ENCODE results near the gene NDUFAF5.

The NDUFAF5 gene

DNA sequence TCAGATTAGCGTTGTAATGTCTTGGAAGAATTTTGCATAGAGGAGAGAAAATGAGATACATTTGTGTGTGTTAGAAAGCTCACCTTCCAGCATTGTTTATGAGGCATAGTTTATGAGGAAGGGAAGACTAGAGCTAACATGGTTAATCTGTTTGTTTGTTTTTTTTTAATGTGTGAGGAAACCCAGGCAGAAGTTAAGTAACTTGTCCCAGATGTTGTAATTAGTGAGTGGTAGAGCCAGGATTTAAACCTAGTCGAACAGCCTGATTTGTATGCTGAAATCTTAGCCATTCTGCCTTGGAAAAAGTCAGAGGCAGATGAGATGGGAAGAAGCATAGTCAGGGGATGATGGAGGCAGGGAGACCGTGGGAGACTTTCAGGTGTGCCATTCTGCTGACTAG, 29.1 kb downstream of the NDUFAF5 start:
- H3K4me3 ChIP-seq (ENCODE audit: low read depth, low read length), result no peak overlapping the region
- TF ChIP-seq, protein P1, sequence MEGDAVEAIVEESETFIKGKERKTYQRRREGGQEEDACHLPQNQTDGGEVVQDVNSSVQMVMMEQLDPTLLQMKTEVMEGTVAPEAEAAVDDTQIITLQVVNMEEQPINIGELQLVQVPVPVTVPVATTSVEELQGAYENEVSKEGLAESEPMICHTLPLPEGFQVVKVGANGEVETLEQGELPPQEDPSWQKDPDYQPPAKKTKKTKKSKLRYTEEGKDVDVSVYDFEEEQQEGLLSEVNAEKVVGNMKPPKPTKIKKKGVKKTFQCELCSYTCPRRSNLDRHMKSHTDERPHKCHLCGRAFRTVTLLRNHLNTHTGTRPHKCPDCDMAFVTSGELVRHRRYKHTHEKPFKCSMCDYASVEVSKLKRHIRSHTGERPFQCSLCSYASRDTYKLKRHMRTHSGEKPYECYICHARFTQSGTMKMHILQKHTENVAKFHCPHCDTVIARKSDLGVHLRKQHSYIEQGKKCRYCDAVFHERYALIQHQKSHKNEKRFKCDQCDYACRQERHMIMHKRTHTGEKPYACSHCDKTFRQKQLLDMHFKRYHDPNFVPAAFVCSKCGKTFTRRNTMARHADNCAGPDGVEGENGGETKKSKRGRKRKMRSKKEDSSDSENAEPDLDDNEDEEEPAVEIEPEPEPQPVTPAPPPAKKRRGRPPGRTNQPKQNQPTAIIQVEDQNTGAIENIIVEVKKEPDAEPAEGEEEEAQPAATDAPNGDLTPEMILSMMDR (IDR thresholded peaks at IDR 0.05; ENCODE audit: low read depth, low read length, missing control alignments), result no peak
- no peak for DNase-seq (ENCODE audit: low read depth)
- in situ Hi-C loops (cut with HindIII; ENCODE audit: low sequenced_read_pairs), result loop anchor here (25.0 kb wide), 1 partner anchor 248 kb away; no protein-coding TSS in a partner anchor

DNA sequence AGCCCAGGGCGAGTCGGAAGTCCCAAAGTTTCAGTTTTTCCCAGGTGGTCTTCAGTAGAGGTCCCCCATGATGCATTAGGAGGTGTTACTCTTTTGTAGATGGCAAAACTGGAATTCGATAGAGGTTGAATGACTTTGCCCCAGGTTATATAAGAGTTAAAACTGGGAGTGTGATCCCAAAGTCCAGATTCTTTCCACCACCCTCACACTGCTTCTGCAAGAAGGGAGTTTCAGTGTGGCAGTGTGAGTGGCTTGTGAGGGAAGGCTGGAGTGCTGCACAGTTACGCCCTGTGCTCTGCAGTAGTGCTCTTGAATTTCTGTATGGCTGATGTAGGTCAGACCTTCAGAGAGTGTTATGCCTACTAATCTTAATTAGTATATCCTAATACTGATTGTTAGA, 29.8 kb downstream of the NDUFAF5 start:
- no peak overlapping the region for H3K4me3 ChIP-seq (ENCODE audit: low read depth, low read length)
- TF ChIP-seq, protein P1 (IDR thresholded peaks at IDR 0.05; ENCODE audit: low read depth, low read length, missing control alignments), result no peak
- in situ Hi-C loops (cut with HindIII; ENCODE audit: low sequenced_read_pairs), result loop anchor here (25.0 kb wide), 1 partner anchor 248 kb away; no protein-coding TSS in a partner anchor
- DNase-seq (ENCODE audit: low read depth), result no peak

DNA sequence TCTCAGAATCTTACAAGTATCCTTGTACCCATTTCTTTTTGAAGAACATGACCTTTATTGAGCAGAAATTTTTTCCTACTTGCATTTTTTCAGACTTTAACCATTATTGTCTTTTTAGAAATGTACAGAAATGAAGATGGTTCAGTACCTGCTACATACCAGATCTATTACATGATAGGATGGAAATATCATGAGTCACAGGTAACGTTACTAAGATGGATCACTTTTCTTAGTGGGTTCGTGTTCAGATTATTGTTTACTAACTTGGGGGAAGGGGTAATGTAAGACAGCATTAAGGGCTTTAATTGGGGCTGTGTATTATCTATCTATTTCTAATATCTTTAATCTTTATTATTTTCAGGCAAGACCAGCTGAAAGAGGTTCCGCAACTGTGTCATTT, 31.9 kb downstream of the NDUFAF5 start:
- no peak for DNase-seq (ENCODE audit: low read depth)
- in situ Hi-C loops (cut with HindIII; ENCODE audit: low sequenced_read_pairs), result loop anchor here (25.0 kb wide), 1 partner anchor 246 kb away; no protein-coding TSS in a partner anchor
- no peak overlapping the region for H3K4me3 ChIP-seq (ENCODE audit: low read depth, low read length)
- TF ChIP-seq, protein P1 (IDR thresholded peaks at IDR 0.05; ENCODE audit: low read depth, low read length, missing control alignments), result no peak

DNA sequence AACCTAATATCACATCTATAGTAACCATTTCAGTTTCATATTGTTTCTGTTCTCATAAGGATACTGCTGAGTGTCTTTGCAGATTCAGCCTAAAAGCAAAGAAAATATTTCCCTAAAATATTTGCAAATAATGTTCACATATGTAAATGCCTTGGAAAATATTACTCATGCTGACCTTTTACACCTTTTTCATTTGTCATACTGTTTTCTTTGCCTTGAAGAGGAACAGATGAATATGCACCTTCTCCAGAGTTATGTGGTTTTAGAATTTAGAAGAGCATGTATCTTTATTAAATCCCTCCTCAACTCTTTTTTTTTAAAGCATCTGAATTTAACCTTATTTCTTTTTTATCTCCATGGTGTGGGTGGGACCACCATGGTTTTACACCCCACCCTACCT, 32.5 kb downstream of the NDUFAF5 start:
- in situ Hi-C loops (cut with HindIII; ENCODE audit: low sequenced_read_pairs), result loop anchor here (25.0 kb wide), 1 partner anchor 245 kb away; no protein-coding TSS in a partner anchor
- no peak overlapping the region for H3K4me3 ChIP-seq (ENCODE audit: low read depth, low read length)
- TF ChIP-seq, protein P1 (IDR thresholded peaks at IDR 0.05; ENCODE audit: low read depth, low read length, missing control alignments), result no peak
- DNase-seq (ENCODE audit: low read depth), result no peak

DNA sequence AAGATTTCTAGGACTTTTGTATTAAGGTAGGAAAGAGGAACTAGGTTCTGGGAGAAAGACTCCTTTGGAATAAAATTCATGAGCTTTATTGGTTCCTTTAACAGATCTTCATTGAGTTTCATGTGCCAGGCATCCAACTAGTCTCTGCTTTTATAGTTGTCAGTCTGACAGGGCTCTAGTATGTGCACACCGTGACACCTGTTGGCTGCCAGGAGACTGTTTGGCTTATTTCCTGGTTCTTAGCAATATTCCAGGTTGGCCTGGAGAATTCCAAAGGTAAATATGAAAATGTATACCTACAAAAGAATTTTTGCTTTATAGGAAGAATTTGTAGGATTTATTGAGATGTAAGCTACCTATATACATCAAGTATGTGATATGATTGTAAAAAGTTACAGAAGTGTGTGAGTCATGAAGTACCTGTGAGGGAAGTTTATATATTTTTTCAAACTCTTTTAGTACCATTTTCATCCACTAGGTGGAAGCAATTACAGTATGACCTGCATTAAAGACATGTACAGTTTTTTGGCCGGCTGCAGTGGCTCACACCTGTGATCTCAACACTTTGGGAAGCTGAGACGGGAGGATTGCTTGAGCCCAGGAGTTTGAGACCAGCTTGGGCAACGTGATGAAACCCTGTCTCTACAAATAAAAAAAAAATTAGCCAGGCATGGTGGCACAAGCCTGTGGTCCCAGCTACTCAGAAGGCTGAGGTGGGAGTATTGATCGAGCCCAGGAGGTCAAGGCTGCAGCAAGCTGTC, 35.2 kb downstream of the NDUFAF5 start:
- H3K4me3 ChIP-seq (ENCODE audit: low read depth, low read length), result no peak overlapping the region
- DNase-seq (ENCODE audit: low read depth), result peak; percentile 48
- TF ChIP-seq, protein P1 (IDR thresholded peaks at IDR 0.05; ENCODE audit: low read depth, low read length, missing control alignments), result peak; percentile 41
- in situ Hi-C loops (cut with HindIII; ENCODE audit: low sequenced_read_pairs), result loop anchor here (25.0 kb wide), 1 partner anchor 242 kb away; no protein-coding TSS in a partner anchor

DNA sequence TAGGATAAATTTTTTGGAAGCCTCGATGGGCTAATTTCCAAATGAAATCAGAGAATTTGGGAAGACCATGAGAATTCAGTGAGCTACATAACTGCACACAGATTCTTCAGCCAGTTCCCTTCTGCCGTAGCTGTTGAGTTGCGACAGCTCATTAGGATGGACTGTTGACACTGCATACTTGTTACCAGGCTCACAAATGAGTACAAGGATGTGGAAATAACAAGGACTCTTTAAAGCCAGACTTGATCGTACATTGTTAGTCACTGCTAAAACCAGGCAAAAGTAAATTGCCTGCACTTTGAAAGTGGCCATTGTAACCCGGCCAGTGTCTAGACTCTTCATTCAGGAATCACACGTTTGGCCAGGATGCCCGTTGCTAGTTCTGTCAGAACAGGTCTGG, 37.0 kb downstream of the NDUFAF5 start:
- in situ Hi-C loops (cut with HindIII; ENCODE audit: low sequenced_read_pairs), result loop anchor here (25.0 kb wide), 1 partner anchor 240 kb away; no protein-coding TSS in a partner anchor
- DNase-seq (ENCODE audit: low read depth), result no peak
- no peak overlapping the region for H3K4me3 ChIP-seq (ENCODE audit: low read depth, low read length)
- TF ChIP-seq, protein P1 (IDR thresholded peaks at IDR 0.05; ENCODE audit: low read depth, low read length, missing control alignments), result no peak

Measured in astrocyte of the cerebellum (primary cell).